Tibial nerve (tissue), 4 donors: ENCODE data around the gene STPG1.

Experiments used
- EP300 ChIP-seq, 2 donors: sonication (generic); formaldehyde crosslinking; IDR thresholded peaks; one replicate each; pipeline ENCODE4 v1.6.1; 2017; ENCODE audit warnings: antibody characterized with exemption in 2 of 2, mild to moderate bottlenecking in 1 of 2
- POLR2A ChIP-seq, 2 donors: fragments of 450-650 bp; IDR thresholded peaks; one replicate each; pipeline ENCODE4 v1.6.1; 2017; ENCODE audit warnings: antibody characterized with exemption in 2 of 2, mild to moderate bottlenecking in 2 of 2, moderate library complexity in 2 of 2
- TF ChIP-seq, protein P1 (sequence below), 5 experiments: fragments of 200-600 bp in 3 of 5; fragments of 450-650 bp in 2 of 5; sonication (generic) in 3 of 5; IDR thresholded peaks; one replicate each; pipeline ENCODE4 v1.5.1; 2016 to 2019; ENCODE audit warnings: antibody characterized with exemption in 5 of 5, mild to moderate bottlenecking in 3 of 5, moderate library complexity in 2 of 5

DNA sequence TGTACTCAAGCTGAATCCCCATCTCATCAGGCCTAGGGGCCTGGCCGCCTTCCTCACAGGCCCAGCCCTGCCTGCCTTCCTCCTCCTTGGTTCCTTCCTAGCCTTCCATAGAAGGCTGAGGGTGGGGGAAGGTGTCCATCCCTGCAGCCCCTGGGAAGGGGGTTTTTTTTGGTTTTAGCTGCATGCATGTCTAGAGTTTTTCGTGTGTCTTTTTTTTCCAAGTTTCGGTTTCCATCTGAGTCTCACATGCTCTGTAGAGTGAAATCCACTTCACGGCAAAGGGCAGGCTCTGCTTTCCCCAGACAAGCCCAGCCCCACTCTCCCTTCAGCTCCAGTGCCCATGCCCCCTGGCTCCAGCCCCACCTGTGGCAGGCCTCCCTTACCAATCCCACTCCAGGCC, 62.3 kb downstream of the STPG1 start:
- TF ChIP-seq, protein P1, sequence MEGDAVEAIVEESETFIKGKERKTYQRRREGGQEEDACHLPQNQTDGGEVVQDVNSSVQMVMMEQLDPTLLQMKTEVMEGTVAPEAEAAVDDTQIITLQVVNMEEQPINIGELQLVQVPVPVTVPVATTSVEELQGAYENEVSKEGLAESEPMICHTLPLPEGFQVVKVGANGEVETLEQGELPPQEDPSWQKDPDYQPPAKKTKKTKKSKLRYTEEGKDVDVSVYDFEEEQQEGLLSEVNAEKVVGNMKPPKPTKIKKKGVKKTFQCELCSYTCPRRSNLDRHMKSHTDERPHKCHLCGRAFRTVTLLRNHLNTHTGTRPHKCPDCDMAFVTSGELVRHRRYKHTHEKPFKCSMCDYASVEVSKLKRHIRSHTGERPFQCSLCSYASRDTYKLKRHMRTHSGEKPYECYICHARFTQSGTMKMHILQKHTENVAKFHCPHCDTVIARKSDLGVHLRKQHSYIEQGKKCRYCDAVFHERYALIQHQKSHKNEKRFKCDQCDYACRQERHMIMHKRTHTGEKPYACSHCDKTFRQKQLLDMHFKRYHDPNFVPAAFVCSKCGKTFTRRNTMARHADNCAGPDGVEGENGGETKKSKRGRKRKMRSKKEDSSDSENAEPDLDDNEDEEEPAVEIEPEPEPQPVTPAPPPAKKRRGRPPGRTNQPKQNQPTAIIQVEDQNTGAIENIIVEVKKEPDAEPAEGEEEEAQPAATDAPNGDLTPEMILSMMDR (IDR thresholded peaks at IDR 0.05) = no peak
- no peak for TF ChIP-seq EP300 (IDR thresholded peaks at IDR 0.05)
- no peak for TF ChIP-seq POLR2A (IDR thresholded peaks at IDR 0.05)
